ENCODE data around the gene BRCC3.
A peak's percentile ranks its signal among the peaks of the same experiment; 100 is the strongest.

BRCC3 gene

DNA sequence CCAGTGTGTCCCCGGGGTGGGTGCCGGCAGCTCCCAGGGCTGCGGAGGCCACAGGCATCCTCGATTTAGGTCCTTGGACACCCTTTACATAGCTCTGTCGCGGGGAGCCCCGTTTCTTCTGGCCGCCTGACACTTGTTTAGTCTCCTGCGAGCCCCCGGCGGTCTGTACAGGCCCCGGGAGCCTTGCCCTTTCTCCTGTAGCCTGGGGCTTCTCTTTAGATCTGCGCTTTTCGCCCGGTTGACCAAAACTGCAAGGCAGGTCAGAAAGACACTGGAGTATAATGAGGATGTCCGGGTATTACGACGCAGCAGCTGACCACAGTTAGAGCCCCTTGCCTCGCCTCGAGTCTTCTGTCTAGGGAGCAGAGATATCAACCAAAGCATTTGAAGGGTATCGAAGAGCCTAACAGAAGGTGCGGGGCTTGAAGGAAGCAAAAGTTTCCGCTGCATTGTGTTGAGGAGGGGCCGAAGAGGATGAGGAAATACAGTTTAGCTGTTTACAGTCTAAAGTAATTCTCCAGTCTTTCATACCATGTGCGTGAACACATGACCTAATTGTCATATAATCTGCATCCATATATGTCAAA, 479 bp downstream of the BRCC3 start:
- Histone ChIP-seq H3K4me1 (ENCODE audit: insufficient read depth, low read length) (peaks cover 3% of the 10 kb centered on the region; the same call in 1 of the 2 replicates), H3K36me3 (ENCODE audit: insufficient read depth, low read length) (peaks cover 2% of the 10 kb centered on the region; the same call in 1 of the 2 replicates), H3K9me3 (ENCODE audit: control insufficient read depth, insufficient read depth, low read length) (no peaks in the 10 kb centered on the region), H3K9ac (ENCODE audit: low read depth, low read length) (peak overlapping the region; percentile 94)

DNA sequence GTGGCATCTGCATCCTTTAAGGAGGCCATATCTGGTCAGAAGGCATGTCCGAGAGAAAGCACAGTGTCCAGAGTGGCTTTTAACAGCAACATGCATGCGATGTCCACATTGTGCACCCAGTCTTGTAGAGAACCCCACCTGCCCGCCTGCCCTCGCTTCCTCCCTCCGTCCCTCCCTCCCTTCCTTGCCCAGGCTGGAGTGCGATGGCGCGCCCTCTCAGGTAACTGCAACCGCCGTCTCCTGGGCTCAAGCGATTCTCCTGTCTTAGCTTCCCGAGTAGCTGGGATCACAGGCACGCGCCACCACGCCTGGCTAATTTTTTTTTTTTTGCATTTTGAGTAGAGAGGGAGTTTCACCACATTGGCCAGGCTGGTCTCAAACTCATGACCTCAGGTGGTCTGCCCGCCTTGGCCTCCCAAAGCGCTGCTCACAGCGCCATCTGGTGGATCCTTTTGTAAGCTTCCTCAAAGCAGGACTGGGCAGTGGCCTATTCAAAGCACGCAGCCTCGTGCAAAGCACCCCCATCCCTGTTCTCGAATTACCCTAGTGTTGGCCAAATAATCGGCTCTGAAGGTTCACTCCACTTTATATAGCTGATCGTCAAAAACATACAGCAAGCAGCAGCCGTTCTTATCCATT, 15.0 kb downstream of the BRCC3 start:
- H3K4me1 ChIP-seq (ENCODE audit: insufficient read depth, low read length), result no peaks in the 10 kb centered on the region
- H3K36me3 ChIP-seq (ENCODE audit: insufficient read depth, low read length), result peaks cover 7% of the 10 kb centered on the region; the same call in 1 of the 2 replicates
- no peaks in the 10 kb centered on the region for H3K9me3 ChIP-seq (ENCODE audit: control insufficient read depth, insufficient read depth, low read length)
- no peak overlapping the region for H3K9ac ChIP-seq (ENCODE audit: low read depth, low read length)

DNA sequence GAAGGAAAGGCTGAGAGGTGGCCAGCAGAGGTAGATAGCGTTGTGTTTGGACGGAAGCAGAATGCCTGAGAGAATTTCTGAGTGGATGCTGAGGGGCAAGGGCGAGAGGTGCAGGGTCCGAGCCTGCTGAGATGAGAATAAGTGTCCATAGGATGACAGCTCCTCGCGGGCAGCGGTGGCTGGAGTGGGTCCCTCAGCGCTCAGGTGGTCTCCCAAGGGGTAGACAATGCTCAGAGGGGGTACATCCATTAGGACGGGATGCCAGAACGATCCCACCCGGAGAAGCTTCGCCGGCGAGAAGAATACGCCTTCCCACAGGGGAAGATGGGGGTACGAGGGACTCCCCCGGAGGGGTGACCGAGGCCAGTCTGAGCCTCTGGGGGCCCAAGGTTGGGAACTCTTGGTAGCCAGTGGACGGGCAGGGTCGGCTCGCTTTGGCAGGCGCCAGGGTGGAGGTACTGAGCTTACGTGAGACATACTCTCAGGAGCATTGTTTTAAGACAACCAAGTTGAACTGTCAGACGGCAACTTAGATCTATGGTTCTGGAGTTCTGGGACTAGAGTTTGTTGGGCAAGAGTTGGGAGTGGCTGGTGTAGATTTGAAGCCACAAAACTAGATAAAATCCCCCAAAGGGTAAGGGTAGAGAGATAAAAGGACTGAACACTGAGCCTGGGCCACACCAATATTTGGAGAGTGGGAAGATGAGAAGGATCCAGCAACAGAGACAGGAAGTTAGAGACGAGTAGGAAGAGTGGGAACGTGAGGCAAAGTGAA, 15.8 kb downstream of the BRCC3 start:
- Histone ChIP-seq H3K9ac (ENCODE audit: low read depth, low read length) (no peak overlapping the region), H3K9me3 (ENCODE audit: control insufficient read depth, insufficient read depth, low read length) (no peaks in the 10 kb centered on the region), H3K36me3 (ENCODE audit: insufficient read depth, low read length) (peaks cover 6% of the 10 kb centered on the region; the same call in 1 of the 2 replicates), H3K4me1 (ENCODE audit: insufficient read depth, low read length) (no peaks in the 10 kb centered on the region)

DNA sequence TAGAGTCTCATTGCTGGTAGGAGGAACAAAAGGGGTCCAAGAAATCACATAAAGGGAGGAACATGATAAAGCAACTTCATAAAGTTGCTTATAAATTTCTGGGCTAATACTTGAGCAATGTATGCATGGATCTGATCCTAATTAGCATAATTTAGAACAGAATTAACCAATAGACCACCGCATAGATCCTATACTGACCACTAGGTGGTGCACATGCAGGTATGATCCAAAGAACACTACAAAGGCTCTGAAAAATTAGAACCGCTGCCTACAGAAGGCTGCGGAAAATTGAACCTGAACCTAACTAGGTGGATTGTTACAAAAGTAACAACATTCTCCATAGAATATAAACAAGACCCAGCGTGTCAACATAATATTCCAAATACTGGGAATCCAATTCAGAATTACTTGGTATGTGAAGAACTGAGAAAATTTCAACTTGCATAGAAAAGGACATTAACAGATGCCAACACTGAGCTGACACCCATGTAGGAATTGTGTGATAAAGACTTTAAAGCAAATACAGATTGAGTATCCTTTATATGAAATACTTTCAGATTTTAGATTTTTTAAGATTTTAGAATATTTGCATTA, 23.3 kb downstream of the BRCC3 start:
- Histone ChIP-seq H3K9me3 (ENCODE audit: control insufficient read depth, insufficient read depth, low read length) (no peaks in the 10 kb centered on the region), H3K36me3 (ENCODE audit: insufficient read depth, low read length) (no peaks in the 10 kb centered on the region), H3K4me1 (ENCODE audit: insufficient read depth, low read length) (no peaks in the 10 kb centered on the region), H3K9ac (ENCODE audit: low read depth, low read length) (no peak overlapping the region)

DNA sequence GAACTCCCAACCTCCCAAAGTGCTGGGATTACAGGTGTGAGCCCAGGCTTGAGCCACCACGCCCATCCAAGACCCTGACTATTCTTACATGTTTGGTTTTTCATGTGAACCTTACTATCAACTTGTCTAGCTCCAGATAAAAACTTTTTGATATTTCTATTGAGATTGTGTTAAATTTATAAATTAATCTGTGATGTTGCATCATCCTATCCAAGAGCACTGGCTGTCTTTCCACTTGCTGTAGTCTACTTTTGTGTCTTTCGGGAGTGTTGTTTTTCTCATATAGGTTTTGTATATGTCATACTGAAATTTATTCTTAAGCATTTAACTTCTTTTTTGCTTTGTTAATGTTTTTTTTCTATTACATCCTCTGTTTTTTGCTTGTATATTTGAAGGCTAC, 34.6 kb downstream of the BRCC3 start:
- Histone ChIP-seq H3K9me3 (ENCODE audit: control insufficient read depth, insufficient read depth, low read length) (no peaks in the 10 kb centered on the region), H3K9ac (ENCODE audit: low read depth, low read length) (no peak overlapping the region), H3K36me3 (ENCODE audit: insufficient read depth, low read length) (no peaks in the 10 kb centered on the region), H3K4me1 (ENCODE audit: insufficient read depth, low read length) (no peaks in the 10 kb centered on the region)

DNA sequence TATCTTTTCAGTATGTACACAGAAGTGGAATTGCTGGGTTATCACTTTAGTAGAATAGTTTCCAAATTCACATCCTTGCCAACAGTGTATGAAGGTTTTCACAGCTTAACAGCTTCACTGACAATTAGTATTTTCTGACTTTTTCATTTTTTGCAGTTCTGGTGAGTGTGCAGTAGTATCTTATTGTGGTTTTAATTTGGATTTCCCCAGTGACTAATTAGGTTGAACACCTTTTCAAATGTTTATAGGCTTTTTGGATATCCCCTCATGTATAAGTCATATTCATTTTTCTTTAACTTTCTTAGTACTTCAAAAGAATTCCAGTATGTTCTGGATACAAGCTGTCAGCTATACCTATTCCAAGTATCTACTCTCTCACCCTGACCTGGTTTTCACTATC, 37.1 kb downstream of the BRCC3 start:
- Histone ChIP-seq H3K9ac (ENCODE audit: low read depth, low read length) (no peak overlapping the region), H3K4me1 (ENCODE audit: insufficient read depth, low read length) (no peaks in the 10 kb centered on the region), H3K36me3 (ENCODE audit: insufficient read depth, low read length) (no peaks in the 10 kb centered on the region), H3K9me3 (ENCODE audit: control insufficient read depth, insufficient read depth, low read length) (peaks cover 3% of the 10 kb centered on the region; the same call in 1 of the 2 replicates)

DNA sequence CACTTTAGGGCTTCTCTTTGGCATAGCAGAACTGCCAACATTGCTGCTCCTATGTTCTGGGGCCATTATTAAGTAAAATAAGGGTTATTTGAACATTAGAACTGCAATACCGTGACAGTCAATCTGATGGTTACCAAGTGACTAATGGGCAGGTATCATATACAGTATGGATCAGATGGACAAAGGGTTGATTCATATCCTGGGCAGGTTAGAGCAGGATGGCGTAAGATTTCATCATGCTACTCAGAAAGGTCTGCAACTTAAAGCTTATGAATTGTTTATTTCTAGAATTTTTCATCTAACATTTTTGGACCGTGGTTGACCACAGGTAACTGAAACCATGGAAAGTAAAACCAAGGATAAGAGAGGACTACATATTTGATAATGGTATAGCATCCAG, 40.9 kb downstream of the BRCC3 start:
- Histone ChIP-seq H3K9ac (ENCODE audit: low read depth, low read length) (no peak overlapping the region), H3K36me3 (ENCODE audit: insufficient read depth, low read length) (no peaks in the 10 kb centered on the region), H3K9me3 (ENCODE audit: control insufficient read depth, insufficient read depth, low read length) (peaks cover 3% of the 10 kb centered on the region), H3K4me1 (ENCODE audit: insufficient read depth, low read length) (no peaks in the 10 kb centered on the region)

DNA sequence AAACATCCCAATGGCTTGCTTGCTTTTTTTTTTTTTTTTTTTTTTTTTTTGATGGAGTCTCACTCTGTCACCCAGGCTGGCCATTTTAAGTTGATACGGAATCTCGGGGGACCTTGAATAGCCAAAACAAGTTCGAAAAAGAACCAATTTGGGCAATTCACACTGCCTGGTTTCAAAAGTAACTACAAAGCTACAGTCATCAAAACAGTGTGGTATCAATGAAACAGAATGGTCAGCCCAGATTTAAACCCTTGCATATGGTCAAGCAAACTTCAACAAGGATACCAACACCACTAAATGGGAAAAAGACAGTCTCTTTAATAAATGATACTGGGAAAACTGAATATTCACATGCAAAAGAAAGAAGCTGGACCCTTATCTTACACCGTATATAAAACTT, 41.8 kb downstream of the BRCC3 start:
- Histone ChIP-seq H3K36me3 (ENCODE audit: insufficient read depth, low read length) (no peaks in the 10 kb centered on the region), H3K4me1 (ENCODE audit: insufficient read depth, low read length) (no peaks in the 10 kb centered on the region), H3K9ac (ENCODE audit: low read depth, low read length) (no peak overlapping the region), H3K9me3 (ENCODE audit: control insufficient read depth, insufficient read depth, low read length) (peaks cover 3% of the 10 kb centered on the region)

DNA sequence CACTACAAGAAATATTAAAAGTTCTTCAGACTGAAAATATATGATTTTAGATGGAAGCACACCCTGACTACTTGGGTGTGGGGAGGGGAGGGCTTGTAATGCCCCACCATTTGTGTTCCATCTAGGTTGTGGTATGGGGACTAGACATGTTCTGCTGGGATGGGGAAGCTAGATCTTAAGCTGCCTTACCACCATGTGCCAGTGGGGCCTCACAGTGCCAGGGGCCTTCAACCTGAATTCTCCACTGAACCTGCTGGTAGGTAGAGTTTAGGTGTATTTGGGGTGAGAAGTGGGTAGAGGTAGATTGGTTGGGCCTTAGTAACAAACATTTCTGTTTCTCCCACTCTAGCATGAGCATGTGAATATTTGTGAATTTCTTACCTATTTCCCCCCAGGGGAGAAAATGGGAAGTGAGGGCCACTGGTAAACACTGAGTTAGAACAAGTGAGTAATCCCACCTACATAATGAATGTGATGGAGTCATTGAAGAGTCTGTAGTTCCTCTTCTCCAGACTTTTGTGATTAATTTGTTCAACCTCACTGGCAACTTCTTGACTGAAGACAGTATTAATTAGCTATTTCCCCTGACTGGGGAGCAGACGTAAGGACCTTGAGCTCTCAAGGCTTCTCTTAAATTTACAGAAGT, 44.0 kb downstream of the BRCC3 start:
- H3K36me3 ChIP-seq (ENCODE audit: insufficient read depth, low read length), result no peaks in the 10 kb centered on the region
- H3K9me3 ChIP-seq (ENCODE audit: control insufficient read depth, insufficient read depth, low read length), result peaks cover 3% of the 10 kb centered on the region
- H3K4me1 ChIP-seq (ENCODE audit: insufficient read depth, low read length), result no peaks in the 10 kb centered on the region
- no peak overlapping the region for H3K9ac ChIP-seq (ENCODE audit: low read depth, low read length)

DNA sequence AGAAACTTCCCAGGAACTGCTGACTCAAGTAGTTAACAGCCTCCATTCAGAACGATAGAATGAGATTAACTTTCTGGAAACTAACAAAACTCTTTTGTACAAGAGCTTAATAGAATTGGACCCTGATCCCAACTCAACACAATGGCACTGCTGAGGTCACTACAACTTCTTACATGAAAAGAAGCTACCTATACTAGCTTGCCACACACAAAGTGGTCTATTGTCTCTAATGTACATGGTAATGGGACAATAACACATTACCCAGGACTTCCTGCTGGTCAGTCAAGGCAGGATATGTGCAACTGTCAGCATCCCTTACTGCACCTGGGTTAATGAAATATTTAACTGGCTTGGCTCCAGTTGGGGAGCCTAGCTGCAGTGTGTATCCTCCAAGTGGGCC, 56.2 kb downstream of the BRCC3 start:
- no peaks in the 10 kb centered on the region for H3K4me1 ChIP-seq (ENCODE audit: insufficient read depth, low read length)
- no peak overlapping the region for H3K9ac ChIP-seq (ENCODE audit: low read depth, low read length)
- no peaks in the 10 kb centered on the region for H3K9me3 ChIP-seq (ENCODE audit: control insufficient read depth, insufficient read depth, low read length)
- H3K36me3 ChIP-seq (ENCODE audit: insufficient read depth, low read length), result no peaks in the 10 kb centered on the region; the same call in 1 of the 2 replicates

DNA sequence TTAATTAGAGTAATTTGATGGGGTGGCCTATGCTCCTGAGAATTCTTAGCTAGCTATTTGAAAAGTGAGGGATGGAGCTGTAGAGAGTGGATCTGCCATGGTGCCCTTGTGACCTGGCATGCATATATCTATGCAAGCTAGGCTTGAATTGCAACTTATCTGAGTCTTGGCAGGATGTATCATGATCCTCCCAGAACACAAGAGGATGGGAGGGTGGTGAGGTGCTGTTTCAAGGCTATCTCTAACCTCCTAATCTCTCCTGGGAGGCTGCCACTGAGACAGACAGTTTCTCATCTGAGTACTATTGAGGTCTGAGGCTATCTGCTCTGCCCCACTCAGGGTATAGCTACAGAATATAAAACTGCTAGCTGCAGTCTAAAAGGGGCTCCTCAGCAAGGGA, 56.6 kb downstream of the BRCC3 start:
- no peaks in the 10 kb centered on the region; the same call in 1 of the 2 replicates for H3K36me3 ChIP-seq (ENCODE audit: insufficient read depth, low read length)
- no peak overlapping the region for H3K9ac ChIP-seq (ENCODE audit: low read depth, low read length)
- no peaks in the 10 kb centered on the region for H3K9me3 ChIP-seq (ENCODE audit: control insufficient read depth, insufficient read depth, low read length)

DNA sequence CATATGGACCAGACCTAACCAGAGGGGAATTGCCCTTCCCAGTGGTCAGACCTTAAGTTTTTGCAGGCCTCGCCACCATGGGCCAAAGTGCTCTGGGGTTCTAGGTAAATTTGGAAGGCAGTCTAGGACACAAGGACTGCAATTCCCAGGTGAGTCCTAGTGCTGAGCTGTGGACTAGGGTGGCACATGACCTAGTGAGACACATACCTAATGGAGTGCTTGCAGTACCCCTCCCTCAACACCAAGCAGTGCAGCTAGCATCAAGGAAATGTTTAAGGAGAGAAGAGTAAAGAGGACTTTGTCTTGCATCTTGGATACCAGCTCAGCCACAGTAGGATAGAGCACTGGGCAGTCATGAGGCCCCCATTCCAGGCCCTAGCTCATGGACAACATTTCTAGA, 60.8 kb downstream of the BRCC3 start:
- Histone ChIP-seq H3K4me1 (ENCODE audit: insufficient read depth, low read length) (no peaks in the 10 kb centered on the region), H3K9me3 (ENCODE audit: control insufficient read depth, insufficient read depth, low read length) (no peaks in the 10 kb centered on the region), H3K9ac (ENCODE audit: low read depth, low read length) (no peak overlapping the region), H3K36me3 (ENCODE audit: insufficient read depth, low read length) (no peaks in the 10 kb centered on the region)

More for the DNA sequence above, 56.6 kb downstream of the BRCC3 start:
- no peaks in the 10 kb centered on the region for H3K4me1 ChIP-seq (ENCODE audit: insufficient read depth, low read length)

DNA sequence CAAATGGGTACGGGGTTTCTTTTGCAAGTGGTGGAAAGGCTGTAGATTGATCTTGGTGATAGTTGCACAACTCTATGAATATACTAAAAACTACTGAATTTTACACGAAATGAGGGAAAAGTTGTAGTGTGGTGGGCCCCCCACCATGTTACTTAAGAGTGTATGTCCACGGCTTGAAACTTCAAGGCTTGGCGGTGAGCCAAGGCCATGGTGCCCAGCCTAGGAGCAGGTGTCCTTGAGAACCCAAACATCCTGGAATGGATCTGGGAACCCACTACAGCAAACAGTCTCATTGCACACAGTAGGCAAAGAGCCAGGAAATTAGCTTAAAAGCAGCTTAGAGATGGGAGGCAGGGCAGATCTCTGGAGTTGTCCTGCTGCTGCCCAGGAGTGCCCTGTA, 62.9 kb downstream of the BRCC3 start:
- H3K9me3 ChIP-seq (ENCODE audit: control insufficient read depth, insufficient read depth, low read length), result no peaks in the 10 kb centered on the region
- H3K36me3 ChIP-seq (ENCODE audit: insufficient read depth, low read length), result no peaks in the 10 kb centered on the region
- H3K9ac ChIP-seq (ENCODE audit: low read depth, low read length), result no peak overlapping the region
- no peaks in the 10 kb centered on the region for H3K4me1 ChIP-seq (ENCODE audit: insufficient read depth, low read length)

DNA sequence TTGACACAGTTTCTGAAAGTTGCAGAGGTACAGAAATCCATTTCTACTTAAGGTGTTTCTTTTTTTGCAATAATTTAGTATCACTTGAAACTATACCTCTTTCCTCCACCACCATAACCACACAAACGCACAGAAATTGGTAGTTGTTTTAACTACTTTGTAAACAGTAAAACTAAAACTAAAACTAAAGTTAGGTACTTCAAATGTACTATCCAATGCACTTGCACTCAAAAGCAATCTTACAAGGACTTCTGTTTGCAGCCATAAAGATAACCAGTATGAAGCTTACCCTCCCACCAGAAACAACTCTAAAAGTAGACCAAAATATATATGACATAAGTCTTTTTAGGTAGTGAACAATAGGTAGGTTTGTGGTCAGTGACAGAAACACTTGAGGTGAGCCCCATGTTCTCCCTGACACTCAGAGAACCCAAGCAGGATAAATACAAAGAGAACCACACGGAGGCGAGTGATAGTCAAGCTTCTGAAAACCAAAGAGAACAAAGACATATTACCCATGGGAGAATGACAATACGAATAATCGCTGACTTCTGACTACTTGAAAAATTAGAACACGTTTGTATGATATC, 72.7 kb downstream of the BRCC3 start:
- Histone ChIP-seq H3K36me3 (ENCODE audit: insufficient read depth, low read length) (no peaks in the 10 kb centered on the region), H3K9ac (ENCODE audit: low read depth, low read length) (no peak overlapping the region), H3K9me3 (ENCODE audit: control insufficient read depth, insufficient read depth, low read length) (no peaks in the 10 kb centered on the region), H3K4me1 (ENCODE audit: insufficient read depth, low read length) (no peaks in the 10 kb centered on the region)

All from ES-I3 (cell line).